Stimulated activated CD4-positive, alpha-beta T cell treated with anti-CD3 and anti-CD28 coated beads, Interleukin-15, amount 100 ng/mL, for 1 hour (primary cell): ENCODE results near the gene ZSCAN29.
"Not testable (repeated sequence)": the region's sequence is repeated elsewhere in the genome, so short reads cannot be mapped to it uniquely, and the experiment has no call there.

Source experiments
- DNase-seq, 2 donors: peaks; one replicate each; pipeline ENCODE4 v3.0.0-alpha.2; 2020; ENCODE audit warnings: low read depth in 1 of 2, low spot score in 1 of 2

ZSCAN29 gene

GRCh38 chr15:43370975-43371974 is at the start of gene ZSCAN29, which contains the start of gene TUBGCP4:
Gene ZSCAN29 (minus strand): TSS chr15:43371043. CDS start chr15:43369913, 1,130 bp downstream.
Gene TUBGCP4 (plus strand): TSS chr15:43371101. CDS start chr15:43371355, 254 bp downstream.
- DNase-seq = peak; percentile 55 to 66

- no peak for DNase-seq
Measured at GRCh38 chr15:43420435-43420834, 49.6 kb upstream of the ZSCAN29 start.

- DNase-seq = no peak
Measured at GRCh38 chr15:43414196-43414595, 43.4 kb upstream of the ZSCAN29 start.

GRCh38 chr15:43412096-43412495 is 41.3 kb upstream of the ZSCAN29 start:
- no peak for DNase-seq

GRCh38 chr15:43410572-43411214 is 39.9 kb upstream of the ZSCAN29 start:
- no peak for DNase-seq

- no peak for DNase-seq
Measured at GRCh38 chr15:43408789-43409188, 37.9 kb upstream of the ZSCAN29 start.

GRCh38 chr15:43406808-43407207 is 36.0 kb upstream of the ZSCAN29 start:
- no peak for DNase-seq

- no peak for DNase-seq
Measured at GRCh38 chr15:43406189-43406588, 35.3 kb upstream of the ZSCAN29 start.

GRCh38 chr15:43404130-43404529 is 33.3 kb upstream of the ZSCAN29 start:
- DNase-seq = no peak

GRCh38 chr15:43403616-43404015 is 32.8 kb upstream of the ZSCAN29 start:
- no peak for DNase-seq

- DNase-seq = no peak
Measured at GRCh38 chr15:43402255-43402654, 31.4 kb upstream of the ZSCAN29 start.

GRCh38 chr15:43393592-43393991 is 22.7 kb upstream of the ZSCAN29 start:
- DNase-seq = not testable (repeated sequence)

- no peak for DNase-seq
Measured at GRCh38 chr15:43390723-43391122, 19.9 kb upstream of the ZSCAN29 start.

- no peak for DNase-seq
Measured at GRCh38 chr15:43383070-43383469, 12.2 kb upstream of the ZSCAN29 start.

GRCh38 chr15:43382310-43382709 is 11.5 kb upstream of the ZSCAN29 start:
- DNase-seq = no peak

GRCh38 chr15:43378601-43379000 is 7.8 kb upstream of the ZSCAN29 start:
- no peak for DNase-seq

- DNase-seq = peak in 1 of 2 donors; percentile 6
Measured at GRCh38 chr15:43376017-43376705, 5.3 kb upstream of the ZSCAN29 start.

- peak in 1 of 2 donors; percentile 6 for DNase-seq
Measured at GRCh38 chr15:43370310-43370974, 401 bp downstream of the ZSCAN29 start.

GRCh38 chr15:43361313-43361903 is 9.4 kb downstream of the ZSCAN29 start:
- no peak for DNase-seq

- DNase-seq = no peak
Measured at GRCh38 chr15:43360821-43361220, 10.0 kb downstream of the ZSCAN29 start.
